KG1 (cell line): ENCODE results near the gene DEXI.
"Not testable (repeated sequence)": the region's sequence is repeated elsewhere in the genome, so short reads cannot be mapped to it uniquely, and the experiment has no call there.

Experiments
- DNase-seq: peaks from one replicate; lab custom pipeline; 2025; lab: John Stamatoyannopoulos, UW

The DEXI gene

GRCh38 chr16:10968498-10968897 is 26.2 kb upstream of the DEXI start:
- no peak for DNase-seq

GRCh38 chr16:10967986-10968385 is 25.7 kb upstream of the DEXI start:
- DNase-seq: no peak

DNA sequence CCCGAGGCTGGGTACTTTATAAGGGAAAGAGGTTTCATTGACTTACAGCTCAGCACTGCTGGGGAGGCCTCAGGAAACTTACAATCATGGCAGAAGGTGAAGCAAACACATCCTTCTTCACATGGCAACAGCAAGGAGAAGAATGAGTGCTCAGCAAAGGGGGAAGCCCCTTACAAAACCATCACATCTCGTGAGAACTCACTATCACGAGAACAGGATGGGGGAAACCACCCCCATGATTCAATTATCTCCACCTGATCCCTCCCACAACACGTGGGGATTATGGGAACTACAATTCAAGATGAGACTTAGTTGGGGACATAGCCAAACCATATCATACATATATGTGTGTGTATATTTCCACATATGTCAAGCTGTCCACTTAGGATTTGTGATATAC is 24.3 kb upstream of the DEXI start:
- DNase-seq: not testable (repeated sequence)

DNA sequence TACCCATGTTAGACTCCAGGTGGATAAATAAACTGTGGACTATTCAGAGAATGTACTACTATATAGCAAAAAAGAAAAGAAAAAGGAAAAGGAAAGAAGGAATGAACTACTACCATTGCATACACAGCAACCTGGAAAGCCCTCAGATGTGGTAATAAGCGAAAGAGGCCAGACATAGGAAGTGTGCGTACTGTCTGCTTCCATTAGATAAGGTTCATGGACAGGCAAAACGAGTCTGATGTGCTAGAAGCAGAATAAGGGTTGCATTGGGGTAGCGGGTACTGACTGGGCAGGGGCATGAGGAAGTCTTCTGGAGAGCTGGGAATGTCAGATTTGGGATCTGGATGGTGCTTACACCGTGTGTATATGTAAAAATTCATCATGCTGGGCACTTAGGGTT is 23.9 kb upstream of the DEXI start:
- DNase-seq: peak; percentile 13

DNA sequence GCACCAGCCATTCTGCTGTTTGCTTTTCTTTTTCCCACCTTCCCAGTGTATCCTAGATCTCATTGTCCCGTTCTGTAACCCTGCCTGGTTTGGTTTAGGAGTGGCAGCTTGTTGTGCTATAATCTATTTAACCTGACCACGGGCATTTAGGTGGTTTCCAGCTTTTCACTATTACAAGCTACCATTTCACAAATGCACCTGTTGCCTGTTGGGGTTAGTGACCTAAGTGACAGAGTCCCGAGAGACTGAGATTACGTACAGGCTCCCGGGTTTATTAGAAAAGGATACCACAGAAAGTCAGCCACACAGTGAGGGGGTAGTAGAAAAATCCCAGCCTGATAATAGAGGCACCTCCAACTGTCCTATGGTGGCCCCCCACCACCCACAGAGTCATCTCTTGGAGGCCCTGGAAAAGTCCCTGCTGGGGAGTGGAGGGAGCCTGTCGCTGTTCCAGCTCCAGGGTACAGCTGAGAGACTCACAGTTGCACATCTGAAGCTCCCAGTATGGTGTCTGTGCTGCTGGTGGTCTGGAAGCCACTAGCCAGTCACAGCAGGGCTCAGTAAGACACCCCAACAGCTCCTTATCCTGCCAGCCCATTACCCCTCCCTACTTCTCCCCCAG is 23.3 kb upstream of the DEXI start:
- no peak for DNase-seq

- no peak for DNase-seq
Observed at GRCh38 chr16:10964891-10965326, 22.6 kb upstream of the DEXI start.

DNA sequence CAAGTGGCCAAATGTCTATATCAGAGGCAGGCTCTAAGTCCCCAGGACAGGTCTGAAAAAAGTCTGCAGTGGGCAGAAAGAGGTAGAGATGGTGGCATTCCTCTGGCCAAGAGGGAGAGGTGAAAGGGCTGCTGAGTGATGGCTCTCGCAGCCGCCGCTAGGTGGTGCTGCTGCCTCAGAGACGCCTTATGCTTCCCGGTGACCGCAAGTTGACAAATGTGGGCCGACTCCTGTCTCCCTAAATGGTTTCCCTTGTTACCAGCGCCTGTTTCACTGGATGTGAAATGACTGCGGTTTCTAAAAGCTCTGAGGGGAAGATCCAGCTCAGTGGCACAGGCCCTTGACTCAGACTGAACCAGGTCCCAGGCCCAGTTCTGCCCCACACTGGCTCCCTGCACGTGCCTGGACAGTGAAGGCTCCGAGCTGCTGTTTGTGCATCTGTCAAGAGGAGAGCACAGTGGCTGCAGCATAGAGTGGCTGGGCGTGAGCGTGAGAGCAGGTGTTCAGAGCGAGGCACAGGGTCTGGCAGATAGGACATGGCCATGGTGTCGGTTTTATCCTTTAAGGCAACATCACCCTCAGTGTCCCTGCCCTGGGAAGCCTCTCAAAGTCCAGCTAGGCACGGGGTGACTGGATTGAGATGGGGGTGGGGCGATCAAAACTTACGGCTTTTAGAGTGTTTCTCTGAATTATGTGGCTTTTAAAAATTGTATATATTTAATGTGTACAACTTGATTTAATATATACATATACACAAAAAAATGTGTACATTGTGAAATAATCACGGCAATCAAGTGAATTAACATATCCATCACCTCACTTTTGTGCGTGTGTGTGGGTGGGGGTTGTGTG is 22.0 kb upstream of the DEXI start:
- peak; percentile 71 for DNase-seq

GRCh38 chr16:10961231-10961630 is 19.0 kb upstream of the DEXI start:
- DNase-seq: no peak

DNA sequence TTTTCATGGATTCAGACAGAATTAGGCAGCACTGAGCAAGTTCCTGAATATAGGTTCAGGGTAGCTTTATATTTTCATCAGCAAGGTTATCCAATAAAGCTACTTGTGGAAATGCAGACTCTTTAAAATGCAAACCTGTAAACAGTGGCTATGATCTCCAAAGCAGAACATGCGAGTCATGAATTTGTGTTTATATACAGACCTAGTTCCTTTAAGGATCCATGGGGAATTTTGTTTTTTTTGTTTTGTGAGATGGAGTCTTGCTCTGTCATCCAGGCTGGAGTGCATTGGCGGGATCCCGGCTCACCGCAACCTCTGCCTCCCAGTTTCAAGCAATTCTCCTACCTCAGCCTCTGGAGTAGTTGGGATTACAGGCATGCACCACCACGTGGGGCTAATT is 16.9 kb upstream of the DEXI start:
- DNase-seq: no peak

DNA sequence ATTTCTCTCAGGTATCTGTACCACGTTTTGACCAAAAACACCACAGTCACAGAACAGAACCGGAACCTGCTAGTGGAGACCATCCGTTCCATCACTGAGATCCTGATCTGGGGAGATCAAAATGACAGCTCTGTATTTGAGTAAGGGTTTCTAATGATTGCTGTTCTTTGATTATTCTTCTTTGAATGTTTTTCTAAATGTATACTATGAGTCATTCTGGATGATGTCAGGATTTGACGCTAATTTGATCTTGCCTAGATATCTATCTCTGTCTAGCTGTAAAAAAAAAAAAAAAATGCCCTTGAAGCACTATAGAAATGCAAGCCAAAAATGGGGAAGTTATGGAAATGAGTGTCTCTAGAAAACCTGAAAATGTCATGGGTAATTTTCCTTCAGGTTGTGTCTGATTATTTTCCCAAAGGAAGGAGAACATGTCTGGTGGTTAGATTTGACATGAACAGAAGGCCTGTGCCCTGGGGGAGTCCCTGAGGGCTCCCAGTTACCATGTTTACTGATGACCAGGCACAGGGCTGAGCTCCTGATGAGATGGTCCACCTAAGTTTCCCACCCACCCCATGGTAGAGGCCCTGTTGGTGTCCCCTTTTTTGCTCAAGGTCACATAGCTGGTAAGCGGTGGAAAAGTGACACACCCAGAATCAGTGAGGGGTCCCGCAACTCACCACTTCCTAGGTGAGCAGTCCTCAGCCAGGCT is 15.7 kb upstream of the DEXI start:
- DNase-seq: no peak

DNA sequence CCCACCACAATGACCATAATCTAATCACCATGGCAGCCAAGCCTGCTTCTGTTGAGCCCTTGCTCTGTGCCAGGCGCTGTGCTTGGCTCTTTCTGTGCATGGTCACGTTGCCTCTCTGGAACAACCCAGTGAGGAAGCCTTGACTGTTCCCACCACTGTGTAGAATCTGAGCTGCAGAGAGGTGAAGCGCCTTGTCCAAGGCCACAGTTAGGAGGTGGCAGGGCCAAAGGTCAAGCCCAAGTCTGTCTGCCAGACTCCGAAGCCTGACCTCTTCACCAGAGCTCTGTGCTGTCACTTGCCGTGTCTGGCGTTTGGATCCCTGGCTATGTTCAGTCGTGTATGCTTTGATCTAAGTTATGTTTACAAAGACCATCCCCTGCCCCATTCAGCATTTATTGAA is 12.6 kb upstream of the DEXI start:
- no peak for DNase-seq

DNA sequence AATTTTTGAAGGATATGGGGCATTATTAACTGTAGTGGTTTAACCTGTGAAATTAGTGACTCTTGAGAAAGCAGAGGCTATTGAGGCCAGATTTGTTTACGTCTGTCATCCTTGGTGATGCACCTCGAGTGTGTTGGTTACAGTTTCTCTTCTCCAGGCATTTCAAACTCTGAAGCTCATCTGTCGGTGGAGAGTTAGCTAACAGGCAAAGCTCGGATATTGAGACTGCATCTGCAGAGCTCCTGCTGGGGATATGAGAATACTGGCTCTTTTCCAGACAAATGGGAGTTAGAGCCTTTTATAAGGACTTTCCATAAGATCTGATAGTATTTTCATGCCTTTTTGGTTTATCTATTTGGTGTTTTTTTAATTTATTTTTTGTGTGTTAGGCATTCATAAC is 8.8 kb upstream of the DEXI start:
- DNase-seq: no peak

DNA sequence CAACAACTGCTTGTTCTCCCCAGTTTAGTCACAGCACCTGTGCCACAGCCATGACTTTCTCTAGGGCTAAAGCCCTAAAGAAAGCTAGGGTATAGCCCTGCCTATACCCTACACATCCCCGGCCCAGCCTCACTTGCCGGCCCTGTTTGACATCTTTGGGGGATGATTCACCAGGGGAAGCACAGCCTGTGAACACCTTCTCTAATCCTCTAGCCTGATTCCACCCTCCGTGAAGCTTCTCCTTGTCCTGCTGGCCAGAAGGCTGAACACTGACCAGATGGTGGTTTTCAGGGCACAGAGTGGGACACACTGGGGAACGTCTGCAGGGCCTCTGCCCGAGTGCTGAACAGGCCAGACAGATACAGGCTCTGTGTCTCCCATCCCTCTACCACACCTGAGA is 8.1 kb upstream of the DEXI start:
- no peak for DNase-seq

- DNase-seq: peak; percentile 49
Observed at GRCh38 chr16:10949424-10949970, 7.2 kb upstream of the DEXI start.

DNA sequence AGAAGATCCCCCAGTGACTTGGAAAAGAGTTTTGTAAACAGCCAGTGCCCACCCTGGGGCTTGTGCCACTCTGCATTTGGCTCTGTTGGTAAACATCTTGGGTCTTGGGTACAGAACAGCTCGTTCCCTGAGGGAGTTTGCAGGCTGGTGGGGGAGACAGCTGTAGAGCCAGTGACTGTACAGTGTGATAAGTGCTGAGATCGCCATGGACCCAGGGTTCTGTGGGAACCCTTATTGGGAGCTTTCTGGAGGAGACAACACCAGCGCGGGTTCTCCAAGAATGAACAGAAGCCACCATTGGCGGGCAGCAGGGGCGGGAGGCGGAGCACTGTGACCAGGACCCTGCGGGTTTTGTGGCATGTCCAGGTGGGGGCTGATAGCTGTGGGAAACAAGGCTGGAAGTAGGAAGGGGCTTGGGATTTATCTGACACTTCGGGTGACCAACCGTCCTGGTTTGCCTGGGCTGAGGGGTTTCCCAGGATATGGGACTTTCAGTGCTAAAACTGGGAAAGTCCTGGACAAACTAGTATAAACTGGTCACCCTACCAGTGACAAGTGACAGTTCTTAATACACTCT is 5.0 kb upstream of the DEXI start:
- DNase-seq: no peak

GRCh38 chr16:10946308-10946707 is 4.0 kb upstream of the DEXI start:
- DNase-seq: no peak

DNA sequence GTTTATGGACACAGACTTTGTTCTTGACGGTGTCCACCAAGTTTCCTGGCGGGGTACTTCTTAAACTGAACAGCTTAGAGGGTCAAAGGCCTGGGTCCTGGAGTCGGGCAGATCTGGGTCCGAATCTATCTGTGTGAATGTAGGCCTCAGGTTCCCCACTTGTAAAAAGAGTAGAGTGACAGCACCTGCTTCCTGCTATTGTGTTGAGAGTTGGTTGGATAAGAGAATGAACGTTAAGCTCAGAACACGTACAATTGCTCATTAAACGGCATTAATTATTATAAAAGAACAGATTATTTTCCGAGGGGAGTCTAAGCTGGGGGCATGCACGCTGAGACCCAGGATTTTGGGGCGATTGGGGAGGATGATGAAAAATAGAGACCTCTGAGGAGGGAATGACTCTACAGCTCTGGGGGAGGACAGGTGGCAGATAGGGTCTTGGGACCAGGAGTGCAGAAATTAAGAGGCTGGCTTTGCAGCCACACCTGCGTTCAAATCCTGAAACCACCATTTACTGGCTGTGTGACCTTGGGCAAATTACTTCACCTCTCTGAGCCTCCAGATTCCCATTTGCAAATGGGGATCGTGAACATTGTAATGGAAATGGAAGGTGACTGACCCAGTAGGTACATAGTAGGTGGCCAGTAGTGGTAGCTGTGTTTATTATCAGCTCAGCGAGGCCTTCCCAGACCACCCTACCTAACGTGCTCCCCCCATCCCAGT is 3.0 kb upstream of the DEXI start:
- DNase-seq: no peak

GRCh38 chr16:10944249-10945064 is 2.2 kb upstream of the DEXI start, which contains the start of gene CLEC16A:
CLEC16A (plus strand) TSS chr16:10944564; CDS start chr16:10944718, 154 bp downstream.
- peak; percentile 85 for DNase-seq

GRCh38 chr16:10943064-10943353 is 741 bp upstream of the DEXI start:
- no peak for DNase-seq

DNA sequence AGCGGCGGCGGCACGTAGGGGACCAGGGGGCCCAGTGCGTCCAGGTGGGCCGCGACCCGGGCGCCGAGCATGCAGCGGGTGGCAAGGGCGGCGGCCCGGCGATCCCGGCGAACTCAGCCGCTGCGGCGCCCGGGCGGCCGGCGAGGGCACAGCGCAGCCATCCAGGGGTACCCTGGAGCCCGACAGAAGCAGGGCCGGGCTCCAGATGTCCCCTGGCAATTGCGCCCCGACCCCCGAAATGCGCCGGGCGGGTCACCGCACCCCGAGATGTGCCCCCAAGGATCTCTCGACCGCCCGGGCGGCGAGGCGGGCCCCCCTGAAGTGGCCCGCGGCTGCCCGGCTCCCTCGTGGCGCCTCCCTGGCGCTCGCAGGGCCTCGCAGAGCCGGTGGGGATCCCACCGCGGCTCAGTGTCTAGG is 325 bp downstream of the DEXI start:
- DNase-seq: not testable (repeated sequence)
